Suprapubic skin (tissue), 4 donors: ENCODE results near the gene NFATC2.

Experiments used
- CTCF ChIP-seq, 2 donors: fragments of 200-600 bp in 1 of 2; fragments of 450-650 bp in 1 of 2; sonication (generic) in 1 of 2; IDR thresholded peaks; one replicate each; pipeline ENCODE4 v1.5.1; 2016 to 2019; ENCODE audit warnings: antibody characterized with exemption in 2 of 2, mild to moderate bottlenecking in 1 of 2, moderate library complexity in 1 of 2
- EP300 ChIP-seq: sonication (generic); formaldehyde crosslinking; IDR thresholded peaks from one replicate; pipeline ENCODE4 v1.6.1; 2017; ENCODE audit warnings: antibody characterized with exemption
- POLR2A ChIP-seq, 2 donors: fragments of 450-650 bp; IDR thresholded peaks; one replicate each; pipeline ENCODE4 v1.6.1; 2017; ENCODE audit warnings: antibody characterized with exemption in 2 of 2, mild to moderate bottlenecking in 2 of 2, moderate library complexity in 2 of 2
- POLR2AphosphoS5 ChIP-seq, 3 donors: sonication (generic); formaldehyde crosslinking; IDR thresholded peaks; one replicate each; pipeline ENCODE4 v1.6.1; 2017; ENCODE audit warnings: antibody characterized with exemption in 3 of 3

- TF ChIP-seq CTCF (IDR thresholded peaks at IDR 0.05) (no peak), POLR2A (IDR thresholded peaks at IDR 0.05) (no peak), POLR2AphosphoS5 (IDR thresholded peaks at IDR 0.05) (no peak), EP300 (no peak)
These were observed 96.9 kb downstream of the NFATC2 start for GRCh38 chr20:51445591-51445990.
